Pancreas (tissue), 10 donors: ENCODE data around the gene SMAD3. TPM values are rescaled to one million over a fixed set of nuclear protein-coding genes. Genes with fewer than 3 reads are reported as not detected.

ENCODE experiments used
- ATAC-seq, 4 donors: fragments of 200-7000 bp; cut with Tn5 transposase; one replicate each; pipeline versions ENCODE4 v1.8.0 to v1.9.1; 2020; ENCODE audit warnings: mild to moderate bottlenecking in 4 of 4, moderate library complexity in 4 of 4
- DNase-seq, 6 donors: peaks; one replicate each; pipeline ENCODE4 v3.0.0-alpha.2; 2020
- FAIRE-seq: peaks from 2 replicates; lab custom pipeline; 2012; peaks lifted over from hg19 to GRCh38; lab: Jason Lieb, UNC
- H3K27ac ChIP-seq, 4 donors: fragments of 200-600 bp; sonication (generic); 1 replicate in 3 of 4; 2 replicates in 1 of 4; pipeline versions ENCODE4 v1.5.0 to v1.8.0; 2020
- H3K27me3 ChIP-seq, 4 donors: fragments of 200-600 bp; one replicate each; pipeline ENCODE4 v1.8.0; 2021
- H3K36me3 ChIP-seq, 3 donors: fragments of 200-600 bp; sonication (generic) in 1 of 3; one replicate each; pipeline versions ENCODE4 v1.5.0 to v1.8.0; 2020 to 2021
- H3K4me1 ChIP-seq, 3 donors: fragments of 200-600 bp; one replicate each; pipeline ENCODE4 v1.8.0; 2021
- H3K4me3 ChIP-seq, 4 donors: fragments of 200-600 bp; sonication (generic) in 2 of 4; one replicate each; pipeline versions ENCODE4 v1.5.0 to v1.8.0; 2020 to 2021
- H3K9me3 ChIP-seq, 4 donors: fragments of 200-600 bp; one replicate each; pipeline ENCODE4 v1.8.0; 2021
- whole genome bisulfite sequencing, 2 donors: extraction: QIAGEN DNeasy Blood & Tissue Kit; methylation state at CpG; one replicate each; pipeline ENCODE4 v1.1.7; 2013; 5-methylcytosine and 5-hydroxymethylcytosine counted together
- intact Hi-C, 3 donors: fragments of 100-400 bp; cut with DNase I; formaldehyde crosslinking; loops; one replicate each; pipeline versions ENCODE4 v1.11.1 to v1.14.2; 2022
- polyA plus RNA-seq, 2 donors: library from polyadenylated mRNA; stranded (reverse); fragments of 200-250 nt; gene quantifications; one replicate each; pipeline ENCODE4 v1.2.3, GENCODE V29; 2013
- total RNA-seq, 6 donors: library from RNA; stranded (reverse); fragmentation: NEBNext Ultra II Directional in 4 of 6; extraction: Animal tissue kit (Norgen Biotek cat#: 25700) in 4 of 6; gene quantifications; one replicate each; pipeline versions ENCODE4 v1.2.1 to v1.2.4, GENCODE V29; 2021 to 2023
- TF ChIP-seq, protein P1 (sequence below), 4 donors: fragments of 200-600 bp; sonication (generic) in 3 of 4; IDR thresholded peaks; one replicate each; pipeline versions ENCODE4 v1.5.0 to v1.8.0; 2021; ENCODE audit warnings: antibody characterized with exemption in 4 of 4
- donor health status: healthy with polysubstance abuse.
- donor health status: DM: no; HTN: no; CAD: no; lungs with moderate emphysema.
- donor health status: DM: no; HTN: no; CAD: no.
- donor health status: control.
- donor health status: control.
- donor health status: Bipolar disorder and iron deficiency.
- donor health status: DM: yes; HTN: yes; CAD: no.
- donor health status: DM: no; HTN: no; CAD: no.
- donor health status: DM: no; HTN: no; CAD: no.
- donor health status: DM: yes; HTN: yes; CAD: no.

SMAD3 gene
- total and polyA plus RNA-seq, 8 donors: 7.9 to 42.5 (median 21.4) TPM

DNA sequence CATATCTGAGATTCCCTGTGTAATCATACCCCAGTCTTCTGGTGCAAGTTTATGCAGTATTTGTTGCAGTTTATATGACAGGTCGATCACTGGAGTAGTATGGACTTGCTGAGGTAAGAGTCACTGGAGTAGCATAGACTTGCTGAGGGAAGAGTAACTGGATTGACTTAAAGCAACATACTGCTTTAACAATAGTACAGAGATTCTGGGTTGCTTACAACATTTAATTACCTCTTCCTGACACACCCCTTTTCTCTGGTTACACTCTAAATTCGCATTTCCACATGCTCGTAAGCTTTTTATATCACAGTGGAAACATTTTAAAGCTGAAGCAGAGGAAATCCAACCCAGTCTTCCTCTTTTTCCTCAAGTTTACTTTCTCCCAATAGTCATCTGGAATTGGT, 177.3 kb downstream of the SMAD3 start:
- peaks cover 4 to 9% (median 7%) of the 10 kb centered on the region in 3 donors for H3K4me1 ChIP-seq
- H3K27me3 ChIP-seq: no peaks in the 10 kb centered on the region
- no peak overlapping the region for H3K4me3 ChIP-seq
- ATAC-seq: no peak
- H3K9me3 ChIP-seq: no peaks in the 10 kb centered on the region
- DNase-seq: no peak
- H3K27ac ChIP-seq: no peak overlapping the region
- intact Hi-C loops: no loop called here
- FAIRE-seq: no peak
- no peaks in the 10 kb centered on the region for H3K36me3 ChIP-seq
- WGBS, 2 donors: 65 to 72% methylated on average over 3 of the region's 3 CpGs
- TF ChIP-seq, protein P1, sequence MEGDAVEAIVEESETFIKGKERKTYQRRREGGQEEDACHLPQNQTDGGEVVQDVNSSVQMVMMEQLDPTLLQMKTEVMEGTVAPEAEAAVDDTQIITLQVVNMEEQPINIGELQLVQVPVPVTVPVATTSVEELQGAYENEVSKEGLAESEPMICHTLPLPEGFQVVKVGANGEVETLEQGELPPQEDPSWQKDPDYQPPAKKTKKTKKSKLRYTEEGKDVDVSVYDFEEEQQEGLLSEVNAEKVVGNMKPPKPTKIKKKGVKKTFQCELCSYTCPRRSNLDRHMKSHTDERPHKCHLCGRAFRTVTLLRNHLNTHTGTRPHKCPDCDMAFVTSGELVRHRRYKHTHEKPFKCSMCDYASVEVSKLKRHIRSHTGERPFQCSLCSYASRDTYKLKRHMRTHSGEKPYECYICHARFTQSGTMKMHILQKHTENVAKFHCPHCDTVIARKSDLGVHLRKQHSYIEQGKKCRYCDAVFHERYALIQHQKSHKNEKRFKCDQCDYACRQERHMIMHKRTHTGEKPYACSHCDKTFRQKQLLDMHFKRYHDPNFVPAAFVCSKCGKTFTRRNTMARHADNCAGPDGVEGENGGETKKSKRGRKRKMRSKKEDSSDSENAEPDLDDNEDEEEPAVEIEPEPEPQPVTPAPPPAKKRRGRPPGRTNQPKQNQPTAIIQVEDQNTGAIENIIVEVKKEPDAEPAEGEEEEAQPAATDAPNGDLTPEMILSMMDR (IDR thresholded peaks at IDR 0.05): no peak

Other genes with a start within 250 kb of the SMAD3 start
- 10 to 100 TPM; 11.1 to 16.3 (median 13.5) TPM for gene AAGAB, start 189.1 kb downstream of the SMAD3 start, total RNA-seq
- gene AAGAB, start 189.1 kb downstream of the SMAD3 start, polyA plus RNA-seq: 10 to 100 TPM in 1 of 2 donors, 1 to 10 TPM in 1; 7.1 to 13.6 TPM
- gene IQCH, start 189.2 kb downstream of the SMAD3 start, total RNA-seq: 1 to 10 TPM in 5 of 6 donors, under 1 TPM in 1; 0.76 to 1.6 (median 1.4) TPM
- 1 to 10 TPM in 1 of 2 donors, under 1 TPM in 1; 0.49 to 1.0 TPM for gene IQCH, start 189.2 kb downstream of the SMAD3 start, polyA plus RNA-seq